ENCODE data around the gene RAB11FIP3. TPM values are rescaled to one million over a fixed set of nuclear protein-coding genes. Genes with fewer than 3 reads are reported as not detected.

Gene RAB11FIP3
- total and polyA plus RNA-seq, 2 of the 13 experiments (the other 11 are each of a cell fraction or from before 2014, with no cell fraction given) = 34.3 to 57.6 TPM

DNA sequence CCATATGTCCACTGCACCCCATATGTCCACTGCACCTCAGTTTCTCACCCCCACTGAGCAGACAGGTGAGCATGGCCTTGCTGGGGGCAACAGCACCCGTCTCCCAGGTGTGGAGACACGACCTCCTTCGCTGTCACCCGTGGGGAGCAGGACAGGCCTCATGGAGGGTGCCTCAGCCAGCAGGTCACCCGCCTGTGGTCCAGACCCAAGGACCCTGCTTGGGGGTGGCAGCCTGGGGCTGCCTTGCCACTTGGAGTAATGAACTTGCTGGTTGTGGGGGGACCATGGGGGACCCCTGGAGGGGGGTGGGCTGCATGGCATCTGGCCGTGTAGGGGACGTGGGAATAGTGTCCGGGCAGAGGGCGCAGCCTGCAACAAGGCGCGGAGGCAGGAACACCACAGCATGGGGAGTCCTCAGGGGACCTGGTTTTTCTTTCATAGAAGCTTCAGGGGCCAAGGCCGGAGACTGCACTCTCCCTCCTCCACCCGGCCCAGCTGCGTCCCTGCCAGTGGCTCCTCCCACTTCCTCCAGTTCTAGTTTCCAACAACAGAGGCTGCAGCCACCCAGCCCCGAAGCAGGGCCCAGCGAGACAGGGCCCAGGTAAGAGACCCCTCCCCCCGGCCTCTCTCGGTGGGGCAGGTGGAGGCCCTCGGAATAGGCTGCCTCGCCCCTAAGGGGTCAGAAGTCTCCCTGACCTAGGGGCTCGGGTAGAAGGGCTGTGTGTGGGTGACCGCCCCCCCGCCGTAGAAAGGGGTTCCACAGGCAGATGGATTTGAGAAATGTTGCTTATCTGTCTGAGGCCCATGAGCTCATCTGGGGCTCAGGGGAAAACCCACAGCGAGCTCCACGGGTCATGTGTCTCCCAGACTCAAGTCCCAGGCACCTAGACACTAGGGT lies 141.3 kb downstream of the RAB11FIP3 start, which contains the start of gene NHLRC4 (continued):
- TF ChIP-seq ZNF296 (CRISPR knock-in tag; conservative IDR thresholded peaks at IDR 0.05) (no peak), ZNF660 (CRISPR knock-in tag; IDR thresholded peaks at IDR 0.05; ENCODE audit: borderline replicate concordance, low read depth) (no peak), SAP130 (CRISPR knock-in tag; IDR thresholded peaks at IDR 0.05; ENCODE audit: low read depth) (peak; percentile 75), ZNF777 (CRISPR knock-in tag; IDR thresholded peaks at IDR 0.05) (no peak), ZSCAN12 (CRISPR knock-in tag; IDR thresholded peaks at IDR 0.05) (no peak), ZSCAN31 (CRISPR knock-in tag; IDR thresholded peaks at IDR 0.05; ENCODE audit: low read depth) (peak; percentile 28; the same call in 1 of the 2 replicates), KAT8 (CRISPR knock-in tag; IDR thresholded peaks at IDR 0.05) (peak; percentile 11; the same call in 1 of the 2 replicates), SP5 (CRISPR knock-in tag; IDR thresholded peaks at IDR 0.05; ENCODE audit: borderline replicate concordance, low read depth) (peak; percentile 80), ZFY (CRISPR knock-in tag; IDR thresholded peaks at IDR 0.05) (peak; percentile 21; the same call in 1 of the 2 replicates), SMAD9 (CRISPR knock-in tag; IDR thresholded peaks at IDR 0.05) (no peak), SIN3A (IDR thresholded peaks at IDR 0.05; ENCODE audit: borderline replicate concordance, low read depth, low read length) (peak; percentile 52; the same call in 1 of the 2 replicates)
- TF ChIP-seq, protein P1, sequence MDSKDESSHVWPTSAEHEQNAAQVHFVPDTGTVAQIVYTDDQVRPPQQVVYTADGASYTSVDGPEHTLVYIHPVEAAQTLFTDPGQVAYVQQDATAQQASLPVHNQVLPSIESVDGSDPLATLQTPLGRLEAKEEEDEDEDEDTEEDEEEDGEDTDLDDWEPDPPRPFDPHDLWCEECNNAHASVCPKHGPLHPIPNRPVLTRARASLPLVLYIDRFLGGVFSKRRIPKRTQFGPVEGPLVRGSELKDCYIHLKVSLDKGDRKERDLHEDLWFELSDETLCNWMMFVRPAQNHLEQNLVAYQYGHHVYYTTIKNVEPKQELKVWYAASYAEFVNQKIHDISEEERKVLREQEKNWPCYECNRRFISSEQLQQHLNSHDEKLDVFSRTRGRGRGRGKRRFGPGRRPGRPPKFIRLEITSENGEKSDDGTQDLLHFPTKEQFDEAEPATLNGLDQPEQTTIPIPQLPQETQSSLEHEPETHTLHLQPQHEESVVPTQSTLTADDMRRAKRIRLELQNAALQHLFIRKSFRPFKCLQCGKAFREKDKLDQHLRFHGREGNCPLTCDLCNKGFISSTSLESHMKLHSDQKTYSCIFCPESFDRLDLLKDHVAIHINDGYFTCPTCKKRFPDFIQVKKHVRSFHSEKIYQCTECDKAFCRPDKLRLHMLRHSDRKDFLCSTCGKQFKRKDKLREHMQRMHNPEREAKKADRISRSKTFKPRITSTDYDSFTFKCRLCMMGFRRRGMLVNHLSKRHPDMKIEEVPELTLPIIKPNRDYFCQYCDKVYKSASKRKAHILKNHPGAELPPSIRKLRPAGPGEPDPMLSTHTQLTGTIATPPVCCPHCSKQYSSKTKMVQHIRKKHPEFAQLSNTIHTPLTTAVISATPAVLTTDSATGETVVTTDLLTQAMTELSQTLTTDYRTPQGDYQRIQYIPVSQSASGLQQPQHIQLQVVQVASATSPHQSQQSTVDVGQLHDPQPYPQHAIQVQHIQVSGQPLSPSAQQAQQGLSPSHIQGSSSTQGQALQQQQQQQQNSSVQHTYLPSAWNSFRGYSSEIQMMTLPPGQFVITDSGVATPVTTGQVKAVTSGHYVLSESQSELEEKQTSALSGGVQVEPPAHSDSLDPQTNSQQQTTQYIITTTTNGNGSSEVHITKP (CRISPR knock-in tag; IDR thresholded peaks at IDR 0.05; ENCODE audit: low read depth) = 0 out of 2 replicates have a peak, but pooled peaks have one; percentile 33
- TF ChIP-seq, protein P2, sequence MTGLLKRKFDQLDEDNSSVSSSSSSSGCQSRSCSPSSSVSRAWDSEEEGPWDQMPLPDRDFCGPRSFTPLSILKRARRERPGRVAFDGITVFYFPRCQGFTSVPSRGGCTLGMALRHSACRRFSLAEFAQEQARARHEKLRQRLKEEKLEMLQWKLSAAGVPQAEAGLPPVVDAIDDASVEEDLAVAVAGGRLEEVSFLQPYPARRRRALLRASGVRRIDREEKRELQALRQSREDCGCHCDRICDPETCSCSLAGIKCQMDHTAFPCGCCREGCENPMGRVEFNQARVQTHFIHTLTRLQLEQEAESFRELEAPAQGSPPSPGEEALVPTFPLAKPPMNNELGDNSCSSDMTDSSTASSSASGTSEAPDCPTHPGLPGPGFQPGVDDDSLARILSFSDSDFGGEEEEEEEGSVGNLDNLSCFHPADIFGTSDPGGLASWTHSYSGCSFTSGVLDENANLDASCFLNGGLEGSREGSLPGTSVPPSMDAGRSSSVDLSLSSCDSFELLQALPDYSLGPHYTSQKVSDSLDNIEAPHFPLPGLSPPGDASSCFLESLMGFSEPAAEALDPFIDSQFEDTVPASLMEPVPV (CRISPR knock-in tag; IDR thresholded peaks at IDR 0.05) = 0 out of 2 replicates have a peak, but pooled peaks have one; percentile 34
- TF ChIP-seq, protein P3, sequence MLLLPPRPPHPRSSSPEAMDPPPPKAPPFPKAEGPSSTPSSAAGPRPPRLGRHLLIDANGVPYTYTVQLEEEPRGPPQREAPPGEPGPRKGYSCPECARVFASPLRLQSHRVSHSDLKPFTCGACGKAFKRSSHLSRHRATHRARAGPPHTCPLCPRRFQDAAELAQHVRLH (CRISPR knock-in tag; IDR thresholded peaks at IDR 0.05; ENCODE audit: borderline replicate concordance, low read depth) = 0 out of 2 replicates have a peak, but pooled peaks have one; percentile 35
- TF ChIP-seq, protein P4, sequence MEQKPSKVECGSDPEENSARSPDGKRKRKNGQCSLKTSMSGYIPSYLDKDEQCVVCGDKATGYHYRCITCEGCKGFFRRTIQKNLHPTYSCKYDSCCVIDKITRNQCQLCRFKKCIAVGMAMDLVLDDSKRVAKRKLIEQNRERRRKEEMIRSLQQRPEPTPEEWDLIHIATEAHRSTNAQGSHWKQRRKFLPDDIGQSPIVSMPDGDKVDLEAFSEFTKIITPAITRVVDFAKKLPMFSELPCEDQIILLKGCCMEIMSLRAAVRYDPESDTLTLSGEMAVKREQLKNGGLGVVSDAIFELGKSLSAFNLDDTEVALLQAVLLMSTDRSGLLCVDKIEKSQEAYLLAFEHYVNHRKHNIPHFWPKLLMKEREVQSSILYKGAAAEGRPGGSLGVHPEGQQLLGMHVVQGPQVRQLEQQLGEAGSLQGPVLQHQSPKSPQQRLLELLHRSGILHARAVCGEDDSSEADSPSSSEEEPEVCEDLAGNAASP (CRISPR knock-in tag; IDR thresholded peaks at IDR 0.05; ENCODE audit: borderline replicate concordance) = peak; percentile 78; the same call in 1 of the 2 replicates
- TF ChIP-seq, protein P5, sequence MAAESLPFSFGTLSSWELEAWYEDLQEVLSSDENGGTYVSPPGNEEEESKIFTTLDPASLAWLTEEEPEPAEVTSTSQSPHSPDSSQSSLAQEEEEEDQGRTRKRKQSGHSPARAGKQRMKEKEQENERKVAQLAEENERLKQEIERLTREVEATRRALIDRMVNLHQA (CRISPR knock-in tag; IDR thresholded peaks at IDR 0.05) = no peak
